CD4-positive, alpha-beta T cell treated with Interferon alpha-2 for 1 hour (primary cell): Measurements from ENCODE around the gene MTX2.

Source experiments
- DNase-seq, 2 donors: peaks; one replicate each; pipeline ENCODE4 v3.0.0-alpha.2; 2020 to 2022

The MTX2 gene

GRCh38 chr2:176269319-176270099, at the start of gene MTX2:
MTX2 (plus strand) TSS chr2:176269442; CDS start chr2:176269630, 188 bp downstream.
- DNase-seq, result peak; percentile 54 to 69

- no peak for DNase-seq
Measured at GRCh38 chr2:176227874-176228273, 41.4 kb upstream of the MTX2 start.

- no peak for DNase-seq
Measured at GRCh38 chr2:176234156-176234555, 35.1 kb upstream of the MTX2 start.

- DNase-seq, result no peak
Measured at GRCh38 chr2:176234940-176235339, 34.3 kb upstream of the MTX2 start.

GRCh38 chr2:176237456-176237855, 31.8 kb upstream of the MTX2 start:
- DNase-seq, result no peak

- DNase-seq, result no peak
Measured at GRCh38 chr2:176239031-176239430, 30.2 kb upstream of the MTX2 start.

- DNase-seq, result no peak
Measured at GRCh38 chr2:176240301-176240700, 28.9 kb upstream of the MTX2 start.

- DNase-seq, result no peak
Measured at GRCh38 chr2:176242276-176242675, 27.0 kb upstream of the MTX2 start.

- no peak for DNase-seq
Measured at GRCh38 chr2:176246331-176246730, 22.9 kb upstream of the MTX2 start.

GRCh38 chr2:176247859-176248258, 21.4 kb upstream of the MTX2 start:
- no peak for DNase-seq

GRCh38 chr2:176251928-176252327, 17.3 kb upstream of the MTX2 start:
- no peak for DNase-seq

- DNase-seq, result no peak
Measured at GRCh38 chr2:176260689-176261088, 8.6 kb upstream of the MTX2 start.

GRCh38 chr2:176261136-176261535, 8.1 kb upstream of the MTX2 start:
- DNase-seq, result no peak

- no peak for DNase-seq
Measured at GRCh38 chr2:176268976-176269318, 295 bp upstream of the MTX2 start.

GRCh38 chr2:176270100-176270750, 983 bp downstream of the MTX2 start:
- DNase-seq, result no peak

GRCh38 chr2:176272870-176273459, 3.7 kb downstream of the MTX2 start:
- DNase-seq, result no peak

GRCh38 chr2:176278927-176279326, 9.7 kb downstream of the MTX2 start:
- no peak for DNase-seq

GRCh38 chr2:176280156-176280555, 10.9 kb downstream of the MTX2 start:
- DNase-seq, result no peak

- DNase-seq, result no peak
Measured at GRCh38 chr2:176280867-176281658, 11.8 kb downstream of the MTX2 start.

- DNase-seq, result no peak
Measured at GRCh38 chr2:176283291-176284068, 14.2 kb downstream of the MTX2 start.

GRCh38 chr2:176284461-176285049, 15.3 kb downstream of the MTX2 start:
- DNase-seq, result no peak

GRCh38 chr2:176285321-176285720, 16.1 kb downstream of the MTX2 start:
- DNase-seq, result no peak
